ENCODE data around the gene MMEL1. TPM values are rescaled to one million over a fixed set of nuclear protein-coding genes. Genes with fewer than 3 reads are reported as not detected.

MMEL1 gene
- total and polyA plus RNA-seq, 11 donors, result 0.30 to 2.6 (median 0.97) TPM; not detected in 5

- Histone ChIP-seq H3K9me3 (no peaks in the 10 kb centered on the region), H3K4me3 (peak within 1 kb of the TSS; percentile 28 to 83 (median 65)), H3K36me3 (peaks cover 0 to 37% (median 16%) of the 10 kb centered on the region in 9 donors), H3K4me1 (peaks cover 0 to 50% (median 29%) of the 10 kb centered on the region in 12 donors), H3K27ac (peak within 1 kb of the TSS; percentile 82 to 99 (median 91)), H3K27me3 (peaks cover 0 to 5% (median 0%) of the 10 kb centered on the region in 9 donors)
- 5 to 10% (median 9%) methylated on average over 16 of the region's 16 CpGs for WGBS, 4 donors
- ATAC-seq (peak; percentile 25 to 55 (median 48)), DNase-seq (peak; percentile 49 to 80 (median 62))
- TF ChIP-seq POLR2A (IDR thresholded peaks at IDR 0.05), result no peak
- peak in 1 of 12 donors; percentile 8 for TF ChIP-seq CTCF (IDR thresholded peaks at IDR 0.05)
- intact Hi-C loops (cut with DNase I), result loop anchor here in 3 of 10 donors (1.0 to 2.0 kb wide), 3 partner anchors 19 to 23 kb away; no protein-coding TSS in a partner anchor
Measured at GRCh38 chr1:2556277-2556677, 76.5 kb downstream of the MMEL1 start, which contains the start of gene TNFRSF14. TNFRSF14 (plus strand) TSS chr1:2556371; CDS start chr1:2556665, 294 bp downstream.

- Histone ChIP-seq H3K4me1 (peaks cover 0 to 50% (median 29%) of the 10 kb centered on the region in 12 donors), H3K27ac (peak overlapping the region; percentile 82 to 99 (median 91)), H3K36me3 (peaks cover 0 to 32% (median 14%) of the 10 kb centered on the region in 9 donors), H3K9me3 (no peaks in the 10 kb centered on the region), H3K27me3 (peaks cover 0 to 5% (median 0%) of the 10 kb centered on the region in 9 donors), H3K4me3 (peak overlapping the region; percentile 28 to 83 (median 65))
- WGBS, 4 donors, result 21 to 30% (median 22%) methylated on average over 12 to 26 of the region's 26 CpGs
- intact Hi-C loops (cut with DNase I), result loop anchor here in 3 of 10 donors (1.0 to 2.0 kb wide), 3 partner anchors 19 to 23 kb away; no protein-coding TSS in a partner anchor
- DNase-seq, result peak; percentile 79 to 91 (median 85)
- TF ChIP-seq CTCF (IDR thresholded peaks at IDR 0.05) (peak in 1 of 12 donors; percentile 1), POLR2A (IDR thresholded peaks at IDR 0.05) (peak in 1 of 2 donors; percentile 46)
- peak; percentile 40 to 71 (median 52) for ATAC-seq
Measured at GRCh38 chr1:2555634-2556276, 77.1 kb downstream of the MMEL1 start.

- no peak for TF ChIP-seq POLR2A (IDR thresholded peaks at IDR 0.05)
- TF ChIP-seq CTCF (IDR thresholded peaks at IDR 0.05), result peak in 11 of 12 donors; percentile 30 to 59 (median 42)
- Histone ChIP-seq H3K27me3 (peaks cover 0 to 5% (median 0%) of the 10 kb centered on the region in 9 donors), H3K27ac (peak overlapping the region in 10 of 12 donors; percentile 82 to 99 (median 92)), H3K4me3 (peak overlapping the region in 6 of 12 donors; percentile 68 to 83 (median 80)), H3K9me3 (no peaks in the 10 kb centered on the region), H3K4me1 (peaks cover 0 to 52% (median 29%) of the 10 kb centered on the region in 12 donors), H3K36me3 (peaks cover 0 to 22% (median 5%) of the 10 kb centered on the region in 9 donors)
- intact Hi-C loops (cut with DNase I), result no loop called here
- ATAC-seq (no peak), DNase-seq (peak in 1 of 5 donors; percentile 54)
- 52 to 74% (median 56%) methylated on average over 12 to 19 of the region's 19 CpGs for WGBS, 4 donors
Measured at GRCh38 chr1:2554621-2555387, 78.0 kb downstream of the MMEL1 start.

Data from heart left ventricle (tissue), 16 donors.